SKM-1 treated with dmso at 0.1 percent for 144 hours (cell line): ENCODE data around the gene RIT1.
"Not testable (repeated sequence)": the region's sequence is repeated elsewhere in the genome, so short reads cannot be mapped to it uniquely, and the experiment has no call there.

Source experiments
- DNase-seq: peaks from one replicate; lab custom pipeline; 2025; ENCODE audit not compliant: unreplicated experiment; lab: John Stamatoyannopoulos, UW

RIT1 gene

DNA sequence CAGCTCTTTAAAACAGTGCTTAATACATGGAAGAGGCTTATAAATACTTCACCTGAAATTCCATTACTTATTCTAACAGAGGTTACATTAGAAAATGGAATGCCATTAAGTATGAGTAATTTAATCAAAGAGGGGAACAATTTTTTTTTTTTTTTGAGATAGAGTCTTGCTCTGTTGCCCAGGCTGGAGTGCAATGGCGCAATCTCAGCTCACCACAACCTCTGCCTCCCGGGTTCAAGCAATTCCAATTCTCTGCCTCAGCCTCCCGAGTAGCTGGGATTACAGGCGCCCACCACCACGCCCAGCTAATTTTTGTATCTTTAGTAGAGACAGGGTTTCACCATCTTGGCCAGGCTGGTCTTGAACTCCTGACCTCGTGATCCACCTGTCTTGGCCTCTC, 15.5 kb downstream of the RIT1 start:
- not testable (repeated sequence) for DNase-seq

DNA sequence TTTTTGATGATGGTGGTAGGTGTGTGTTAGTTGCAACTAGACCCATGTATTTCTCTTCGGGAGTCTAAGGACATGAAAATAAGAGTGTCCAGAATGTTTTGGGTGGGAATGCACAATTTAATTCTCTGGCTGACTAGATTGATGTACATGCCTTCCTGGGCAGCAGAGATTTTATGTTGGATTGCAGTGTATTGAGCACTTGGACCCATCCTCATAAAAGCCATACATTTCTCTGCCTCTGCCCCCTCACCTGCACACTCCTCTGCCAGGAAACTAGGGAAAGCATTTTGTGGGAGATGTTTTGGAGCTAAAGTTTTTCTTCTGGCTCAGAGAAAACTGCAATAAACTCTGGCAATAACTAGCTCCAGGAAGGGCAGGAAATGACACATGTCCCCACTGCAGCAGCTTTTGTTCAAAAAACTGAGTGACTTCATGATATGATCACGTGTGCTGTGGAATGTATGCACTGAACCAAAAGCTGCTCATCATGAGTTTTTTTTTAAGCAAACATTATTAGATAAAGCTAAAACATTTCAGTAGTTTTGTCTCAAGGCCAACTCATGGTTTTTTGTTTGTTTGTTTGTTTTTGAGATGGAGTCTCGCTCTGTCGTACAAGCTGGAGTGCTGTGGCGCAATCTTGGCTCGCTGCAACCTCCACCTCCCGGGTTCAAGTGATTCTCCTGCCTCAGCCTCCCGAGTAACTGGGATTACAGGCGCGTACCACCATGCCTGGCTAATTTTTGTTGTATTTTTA, 17.6 kb downstream of the RIT1 start:
- DNase-seq: no peak

DNA sequence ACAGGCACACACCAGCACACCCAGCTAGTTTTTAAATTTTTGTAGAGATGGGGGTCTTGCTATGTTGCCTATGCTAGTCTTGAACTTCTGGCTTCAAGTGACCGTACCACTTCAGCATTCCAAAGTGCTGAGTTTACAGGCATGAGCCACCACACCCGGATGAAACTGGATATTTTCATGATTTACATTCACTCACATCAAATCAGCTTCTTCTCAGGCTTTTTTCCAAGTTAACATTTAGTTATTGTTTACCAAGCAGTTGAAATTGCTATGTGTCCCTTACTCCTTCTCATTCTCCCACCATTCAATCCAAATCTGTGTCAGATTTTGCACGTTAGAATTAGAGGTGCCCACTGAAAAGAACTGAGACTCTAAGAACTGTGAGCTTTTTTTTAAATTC, 18.4 kb downstream of the RIT1 start:
- no peak for DNase-seq

DNA sequence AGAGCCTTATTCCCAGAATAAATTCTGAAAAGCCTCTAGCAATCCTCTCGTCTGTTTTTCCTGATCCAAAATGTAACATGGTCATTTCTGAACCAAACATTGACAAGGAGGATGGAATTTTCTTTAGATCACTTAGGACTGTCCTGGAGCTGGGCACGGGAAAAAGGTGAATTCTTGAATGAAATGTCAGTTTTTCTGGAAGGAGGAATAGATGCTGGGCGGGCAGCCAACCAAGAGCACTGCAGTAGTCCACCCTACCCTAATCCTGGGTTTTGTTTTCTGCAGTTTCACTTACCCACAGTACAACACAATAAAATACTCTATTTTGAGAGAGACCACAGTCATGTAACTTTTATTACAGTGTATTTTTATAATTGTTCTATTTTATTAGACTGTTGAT, 20.9 kb downstream of the RIT1 start:
- DNase-seq: no peak

DNA sequence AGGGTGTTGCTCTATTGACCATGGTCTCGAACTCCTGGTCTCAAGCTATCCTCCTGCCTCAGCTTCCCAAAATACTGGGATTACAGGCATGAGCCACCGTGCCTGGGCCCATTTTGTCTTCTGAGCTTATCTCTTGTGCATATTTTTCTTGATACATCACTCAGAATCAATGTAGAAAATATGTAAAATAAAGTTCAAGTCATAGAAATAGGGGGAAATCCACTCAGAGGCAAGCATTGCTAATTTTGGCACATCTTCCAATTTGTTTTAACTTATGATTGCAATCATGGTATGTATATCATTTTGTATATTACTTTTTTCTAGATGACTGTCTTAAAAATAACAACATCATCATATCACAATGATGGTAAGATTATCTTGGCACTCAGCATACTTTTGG, 21.6 kb downstream of the RIT1 start:
- DNase-seq: no peak

DNA sequence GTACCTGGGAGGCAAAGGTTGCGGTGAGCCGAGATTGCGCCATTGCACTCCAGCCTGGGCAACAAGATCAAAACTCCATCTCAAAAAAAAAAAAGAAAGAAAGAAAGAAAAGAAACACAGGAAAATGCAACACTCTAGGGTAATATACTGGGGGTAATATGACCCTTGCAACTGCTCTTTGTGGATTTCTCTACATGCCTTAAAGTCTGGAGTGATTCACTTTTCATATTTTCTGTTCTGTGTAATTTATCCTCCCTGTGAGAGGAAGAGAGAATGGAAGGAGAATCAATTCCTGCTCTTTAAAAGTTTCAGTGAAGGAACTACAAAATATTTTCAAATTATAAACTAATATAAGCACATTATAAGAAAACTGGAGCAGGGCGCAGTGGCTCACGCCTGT, 22.7 kb downstream of the RIT1 start:
- DNase-seq: no peak

DNA sequence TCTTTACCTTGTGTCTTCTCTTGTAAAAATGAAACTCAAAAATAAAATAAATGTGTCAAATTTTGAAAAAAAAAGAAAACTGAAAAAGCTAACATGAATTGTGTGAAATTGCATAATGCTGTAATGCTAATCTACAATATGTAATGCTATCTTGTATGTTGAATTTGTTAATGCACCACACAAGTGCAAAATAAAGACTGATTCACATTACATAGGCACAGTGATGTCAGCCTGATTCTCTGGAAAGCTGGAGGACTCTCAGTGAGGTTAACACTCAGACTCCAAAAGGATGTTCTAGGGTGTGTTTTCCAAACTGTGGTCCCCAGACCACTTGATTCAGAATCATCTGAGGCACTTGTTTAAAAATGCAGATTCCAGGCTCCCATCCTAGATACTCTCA, 26.2 kb downstream of the RIT1 start:
- DNase-seq: no peak

DNA sequence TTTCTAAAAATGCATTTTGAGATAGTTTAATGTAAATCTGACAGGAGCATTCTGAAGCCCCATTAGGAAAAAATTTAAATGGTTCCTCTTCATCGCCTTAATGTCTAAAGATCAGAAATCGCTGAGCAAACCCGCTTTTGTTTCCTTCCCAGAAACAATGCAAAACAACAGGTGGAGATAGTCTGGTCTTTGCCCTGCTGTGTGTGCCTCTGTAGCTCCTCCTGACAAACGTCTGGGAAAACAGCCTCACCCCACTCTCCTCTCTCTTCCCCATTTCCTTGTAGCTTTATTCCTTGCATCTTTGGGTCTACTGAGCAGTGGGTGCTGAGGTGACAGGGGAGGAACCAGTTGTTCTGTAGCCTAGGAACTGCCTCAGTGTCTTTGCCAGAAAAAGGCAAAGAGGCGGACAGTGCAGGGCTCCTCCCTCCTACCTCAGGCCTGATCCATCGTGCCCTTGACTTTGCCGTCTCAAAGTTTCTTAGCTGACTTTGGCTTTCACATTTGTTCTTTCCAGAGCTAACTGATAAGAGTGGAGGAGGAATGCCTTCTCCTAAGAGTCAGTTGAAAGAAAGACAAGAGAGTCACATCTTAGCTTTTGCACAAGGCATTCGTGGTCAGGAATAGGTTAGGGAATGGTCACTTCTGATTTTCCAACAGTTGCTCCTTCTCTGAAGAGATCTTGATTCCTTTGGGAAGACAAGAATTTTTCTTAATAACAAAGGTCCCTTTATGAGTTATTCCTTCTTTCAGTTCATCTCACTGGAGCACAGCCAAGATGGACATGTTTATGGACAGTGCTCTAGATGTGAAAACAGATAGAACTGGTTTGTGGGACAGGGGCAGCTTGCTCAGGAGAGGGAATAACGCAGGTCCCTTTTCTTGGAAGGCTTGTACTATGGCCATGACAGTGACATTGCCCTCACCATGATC, 26.9 kb downstream of the RIT1 start:
- no peak for DNase-seq

DNA sequence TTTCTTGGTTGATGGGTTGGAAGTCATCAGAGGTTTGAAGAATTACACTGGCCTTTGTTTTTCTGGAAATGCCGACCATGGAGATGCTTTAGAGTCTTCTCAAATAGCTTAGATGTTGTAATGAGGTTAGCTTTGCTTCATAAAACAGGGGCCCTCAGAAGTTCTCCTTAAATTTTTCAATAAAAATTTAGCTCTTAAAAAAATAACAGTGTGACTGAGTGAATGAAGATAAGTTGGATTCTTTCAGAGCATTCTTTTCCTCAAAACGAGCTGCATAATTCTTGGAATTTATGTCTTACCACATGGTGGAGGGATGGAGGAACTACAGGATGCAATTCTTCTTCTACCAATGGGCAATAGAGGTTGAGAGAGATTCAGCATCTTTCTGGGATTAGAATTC, 28.4 kb downstream of the RIT1 start:
- no peak for DNase-seq

DNA sequence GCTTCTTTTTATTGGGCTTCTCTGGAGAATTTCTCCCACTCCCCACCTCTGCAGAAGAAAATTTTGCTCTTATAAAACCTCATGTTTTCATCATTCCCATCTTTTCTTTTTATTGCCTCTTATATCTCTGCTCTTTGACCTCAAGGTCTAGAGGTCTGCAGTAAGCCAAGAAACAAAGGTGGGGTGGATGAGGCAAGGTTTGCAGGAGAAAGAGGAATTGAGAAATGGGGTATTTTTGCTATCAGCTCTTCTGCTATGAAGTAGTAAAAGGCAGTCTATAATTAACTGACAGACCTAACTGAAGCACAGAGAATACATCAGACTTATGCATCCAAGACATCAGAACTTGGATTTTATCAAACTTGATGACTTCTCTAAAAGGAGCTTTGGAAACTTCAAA, 28.9 kb downstream of the RIT1 start:
- DNase-seq: no peak

DNA sequence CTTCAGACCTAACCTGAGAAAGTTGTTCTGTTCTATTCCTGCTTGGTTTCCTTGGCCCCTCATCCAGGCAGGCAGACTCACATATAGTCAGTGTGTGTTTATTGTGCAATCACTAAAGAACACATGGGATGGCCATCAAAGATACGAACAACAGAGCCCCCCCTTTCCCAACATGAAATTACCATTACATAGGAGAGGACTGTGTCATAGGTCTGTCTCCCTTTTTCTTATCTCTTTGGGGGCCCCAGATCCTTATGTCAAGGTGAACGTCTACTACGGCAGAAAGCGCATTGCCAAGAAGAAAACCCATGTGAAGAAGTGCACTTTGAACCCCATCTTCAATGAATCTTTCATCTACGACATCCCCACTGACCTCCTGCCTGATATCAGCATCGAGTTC, 30.2 kb downstream of the RIT1 start:
- no peak for DNase-seq

DNA sequence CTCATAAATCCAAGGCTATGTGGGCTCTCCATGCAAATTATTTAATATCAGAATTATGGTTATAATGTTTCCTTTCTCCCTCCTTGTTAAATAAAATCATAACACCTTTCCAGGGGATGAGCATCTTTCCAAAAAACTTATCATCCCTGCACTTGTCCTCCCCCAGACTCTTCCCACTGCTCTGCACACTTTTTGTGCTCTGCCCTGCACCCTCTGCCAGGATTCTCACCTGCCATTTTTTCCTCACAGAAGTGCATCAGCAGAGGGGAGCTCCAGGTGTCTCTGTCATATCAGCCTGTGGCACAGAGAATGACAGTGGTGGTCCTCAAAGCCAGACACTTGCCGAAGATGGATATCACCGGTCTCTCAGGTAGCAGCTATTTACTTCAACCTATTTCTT, 30.9 kb downstream of the RIT1 start:
- DNase-seq: no peak

DNA sequence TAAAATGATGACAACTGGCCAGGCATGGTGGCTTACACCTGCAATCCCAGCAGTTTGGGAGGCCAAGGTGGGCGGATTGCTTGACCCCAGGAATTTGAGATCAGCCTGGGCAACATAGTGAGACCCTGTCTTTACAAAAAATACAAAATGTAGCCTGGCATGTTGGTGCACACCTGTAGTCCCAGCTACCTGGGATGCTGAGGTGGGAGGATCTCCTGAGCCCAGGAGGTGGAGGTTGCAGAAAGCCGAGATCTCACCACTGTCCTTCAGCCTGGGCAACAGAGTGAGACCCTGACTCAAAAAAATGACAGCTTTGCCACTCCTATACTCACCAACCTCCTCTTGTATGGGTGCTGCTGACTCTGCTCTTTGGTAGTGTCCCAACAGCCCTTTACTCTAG, 33.2 kb downstream of the RIT1 start:
- no peak for DNase-seq

DNA sequence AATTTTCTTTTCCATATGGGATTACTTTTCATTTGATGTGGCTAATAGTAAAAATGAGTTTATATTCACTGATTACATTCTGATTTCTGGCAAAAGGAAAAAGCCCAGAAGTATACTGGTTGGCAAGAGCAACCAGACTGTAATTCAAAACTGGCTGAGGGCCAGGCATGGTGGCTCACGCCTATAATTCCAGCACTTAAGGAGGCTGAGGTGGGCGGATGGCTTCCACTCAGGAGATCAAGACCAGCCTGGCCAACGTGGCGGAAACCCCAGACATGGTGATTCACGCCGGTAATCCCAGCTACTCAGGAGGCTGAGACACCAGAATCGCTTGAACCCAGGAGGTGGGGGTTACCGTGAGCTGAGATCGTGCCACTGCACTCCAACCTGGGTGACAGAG, 37.3 kb downstream of the RIT1 start:
- DNase-seq: no peak

DNA sequence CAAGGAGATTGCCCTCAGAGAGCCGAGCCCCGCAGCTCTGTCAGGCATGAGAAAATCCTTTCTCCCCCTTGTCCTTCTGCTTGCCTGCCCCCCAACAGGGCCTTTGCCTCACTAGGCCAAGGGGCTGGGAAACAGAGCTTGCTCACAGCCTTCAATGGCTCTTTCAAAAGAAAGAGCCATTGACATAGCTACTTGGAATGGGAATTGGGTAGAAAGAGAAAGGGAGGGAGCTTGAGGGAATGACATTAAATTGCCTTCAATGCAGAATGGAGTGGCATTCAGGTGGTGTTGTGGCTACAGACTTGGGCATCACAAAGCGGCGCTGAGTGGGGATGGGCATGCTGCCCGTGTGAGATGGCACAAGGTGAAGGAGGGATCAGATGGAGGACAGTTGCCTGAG, 38.6 kb downstream of the RIT1 start:
- no peak for DNase-seq

DNA sequence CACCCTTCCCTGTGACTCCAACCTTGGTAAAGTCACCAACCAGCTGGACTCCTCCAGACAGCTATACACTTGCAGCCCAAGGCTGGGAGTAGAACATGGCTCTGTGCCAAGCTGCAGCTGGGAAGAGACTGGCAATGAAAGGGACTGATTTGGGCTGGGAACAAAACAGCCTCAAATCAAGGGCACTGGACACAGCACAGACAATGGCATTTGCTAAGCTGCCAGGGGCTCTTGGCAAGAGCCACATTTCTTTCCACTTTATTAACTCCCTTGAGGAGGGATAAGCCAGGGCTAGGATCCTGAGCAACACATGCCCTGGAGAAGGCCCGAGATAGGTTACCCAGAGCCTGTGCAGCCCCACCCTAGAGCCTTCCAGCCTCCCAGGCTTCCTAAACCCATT, 39.8 kb downstream of the RIT1 start:
- no peak for DNase-seq

DNA sequence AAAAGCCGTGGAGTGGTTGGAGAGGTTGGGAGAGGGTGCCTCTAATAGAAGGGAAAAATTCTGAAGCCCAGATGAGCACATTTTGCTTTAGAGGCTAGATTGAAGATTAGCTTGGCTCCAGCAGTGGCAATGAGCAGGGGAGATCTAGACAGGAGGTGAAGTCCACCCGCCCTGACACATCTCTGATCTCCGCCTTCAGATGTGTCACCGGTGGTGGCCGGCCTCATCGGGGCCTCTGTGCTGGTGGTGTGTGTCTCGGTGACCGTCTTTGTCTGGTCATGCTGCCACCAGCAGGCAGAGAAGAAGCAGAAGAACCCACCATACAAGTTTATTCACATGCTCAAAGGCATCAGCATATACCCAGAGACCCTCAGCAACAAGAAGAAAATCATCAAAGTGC, 43.4 kb downstream of the RIT1 start:
- DNase-seq: no peak

DNA sequence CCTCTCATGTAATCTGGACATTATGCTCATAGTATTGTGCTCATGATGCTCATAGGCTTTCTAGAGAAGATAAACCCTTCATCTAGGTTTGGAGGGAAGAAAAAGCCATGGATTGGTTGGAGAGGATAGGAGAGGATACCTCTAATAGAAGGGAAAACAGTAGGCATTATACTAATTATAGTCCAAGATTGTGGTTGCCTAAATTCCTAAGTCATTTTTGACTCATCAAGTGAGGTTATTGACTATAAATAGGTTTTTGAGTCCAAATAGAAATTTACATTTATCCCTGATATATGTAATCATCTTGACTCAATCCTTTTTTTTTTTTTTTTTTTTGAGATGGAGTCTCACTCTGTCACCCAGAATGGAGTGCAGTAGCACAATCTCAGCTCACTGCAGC, 46.8 kb downstream of the RIT1 start:
- no peak for DNase-seq

DNA sequence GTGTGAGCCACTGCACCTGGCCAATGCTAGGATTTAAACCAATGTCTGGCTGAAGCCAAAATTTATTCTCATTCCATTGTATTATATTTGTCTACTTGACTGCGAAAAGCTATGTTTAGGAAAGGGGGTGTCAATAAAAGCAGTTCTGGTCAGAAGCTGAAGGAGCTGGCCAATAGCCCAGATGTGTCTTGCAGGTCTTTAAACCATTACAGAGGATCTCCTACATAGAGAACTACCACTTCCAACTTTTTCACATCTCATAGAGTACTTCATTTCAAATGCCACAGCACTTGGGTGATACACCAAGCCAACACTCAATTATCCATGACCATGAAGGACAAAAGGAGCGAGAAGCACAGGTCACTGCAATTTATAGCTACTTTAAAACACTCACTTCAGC, 49.3 kb downstream of the RIT1 start:
- no peak for DNase-seq

DNA sequence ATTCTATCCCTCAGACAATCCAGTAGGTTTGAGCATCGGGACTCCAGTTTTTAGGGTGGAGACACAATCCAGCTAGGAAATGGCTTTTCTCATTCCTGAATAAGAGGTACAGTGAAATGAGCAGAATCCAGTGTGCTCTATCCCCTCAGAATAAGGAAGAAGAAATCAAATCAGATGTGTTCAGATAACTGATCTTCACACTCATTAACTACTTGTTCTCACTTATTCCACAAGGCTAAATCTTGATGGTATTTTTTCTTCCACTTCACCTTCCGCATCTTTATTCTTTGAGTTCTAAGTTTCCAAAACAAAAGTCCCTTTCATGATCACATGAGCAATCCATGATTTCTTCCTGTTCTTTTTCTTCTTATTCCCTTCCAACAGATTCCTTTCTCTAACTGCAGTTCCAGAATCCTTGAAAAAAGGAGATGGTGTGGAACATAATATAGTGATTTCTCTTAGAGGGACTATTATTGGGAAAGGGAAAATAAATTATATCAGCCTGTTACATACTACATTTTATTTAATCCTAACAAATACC, 50.1 kb downstream of the RIT1 start:
- DNase-seq: no peak

DNA sequence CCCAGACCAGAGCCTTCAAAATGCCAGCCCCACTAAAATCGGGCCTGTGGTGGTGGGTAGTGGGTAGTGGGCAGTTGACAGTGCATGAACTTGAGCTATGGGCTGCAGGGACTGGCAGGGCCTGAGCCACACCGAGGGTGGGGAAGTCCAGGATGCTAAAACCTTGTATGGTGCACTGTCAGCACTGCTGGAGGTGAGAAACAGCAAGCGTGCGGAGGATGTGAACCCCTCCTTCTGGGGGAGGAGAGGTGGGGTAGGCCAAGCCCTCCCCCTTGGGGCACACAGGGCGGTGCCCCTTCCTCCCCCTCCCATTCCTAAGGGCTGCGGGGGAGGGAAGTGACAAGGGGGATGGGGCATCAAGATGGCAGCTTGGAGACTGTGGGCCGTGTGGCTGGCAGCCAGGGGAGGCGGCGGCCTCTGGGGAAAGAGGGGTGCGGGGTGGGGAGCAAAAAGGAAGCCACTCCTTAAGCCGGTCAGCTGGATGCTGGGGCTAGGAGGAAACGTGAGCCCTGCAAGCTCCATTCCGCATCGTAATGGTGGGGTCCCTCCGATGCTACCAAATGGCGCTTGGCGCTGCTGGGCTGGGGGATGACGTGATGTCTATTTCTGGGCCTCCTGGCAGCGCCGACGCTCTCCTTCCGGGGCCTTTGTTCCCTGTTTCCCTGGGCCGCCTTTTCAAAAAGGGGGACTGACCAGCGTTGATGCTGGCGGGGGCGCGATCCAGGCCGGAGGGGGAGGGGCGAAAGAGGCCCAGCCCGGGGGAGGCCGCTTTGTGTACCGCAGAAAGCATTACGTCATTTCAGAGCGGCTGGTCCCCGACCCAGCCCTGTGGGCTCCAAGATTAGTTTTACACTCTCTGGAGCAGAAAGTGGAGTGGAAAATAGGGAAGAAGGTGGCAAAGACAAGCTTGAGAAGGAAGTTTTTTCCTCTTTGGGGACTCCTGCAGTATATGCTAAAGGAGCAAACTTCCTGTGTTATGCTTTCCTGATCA, 51.0 kb downstream of the RIT1 start:
- DNase-seq: peak; percentile 65
